NCI-H510A treated with DMSO at 0.1 percent for 48 hours (cell line): ENCODE data around the gene COX4I1.

ENCODE experiments used
- DNase-seq: peaks from one replicate; lab custom pipeline; 2025; lab: John Stamatoyannopoulos, UW

The COX4I1 gene

GRCh38 chr16:85767531-85767930 lies 32.0 kb upstream of the COX4I1 start:
- DNase-seq, result no peak

- no peak for DNase-seq
Observed at GRCh38 chr16:85768199-85768598, 31.3 kb upstream of the COX4I1 start.

GRCh38 chr16:85770741-85771140 lies 28.8 kb upstream of the COX4I1 start:
- DNase-seq, result no peak

- no peak for DNase-seq
Observed at GRCh38 chr16:85773044-85773443, 26.5 kb upstream of the COX4I1 start.

GRCh38 chr16:85774136-85774535 lies 25.4 kb upstream of the COX4I1 start:
- no peak for DNase-seq

- DNase-seq, result no peak
Observed at GRCh38 chr16:85774811-85775210, 24.7 kb upstream of the COX4I1 start.

GRCh38 chr16:85777583-85778310 lies 21.7 kb upstream of the COX4I1 start:
- no peak for DNase-seq

GRCh38 chr16:85778873-85779272 lies 20.6 kb upstream of the COX4I1 start:
- no peak for DNase-seq

GRCh38 chr16:85780281-85780680 lies 19.2 kb upstream of the COX4I1 start:
- no peak for DNase-seq

GRCh38 chr16:85781156-85781555 lies 18.3 kb upstream of the COX4I1 start:
- no peak for DNase-seq

GRCh38 chr16:85781695-85782370 lies 17.7 kb upstream of the COX4I1 start:
- no peak for DNase-seq

GRCh38 chr16:85782451-85782850 lies 17.0 kb upstream of the COX4I1 start:
- DNase-seq, result no peak

GRCh38 chr16:85783441-85783840 lies 16.1 kb upstream of the COX4I1 start:
- DNase-seq, result no peak

- no peak for DNase-seq
Observed at GRCh38 chr16:85784813-85785212, 14.7 kb upstream of the COX4I1 start.

- DNase-seq, result no peak
Observed at GRCh38 chr16:85785927-85786326, 13.6 kb upstream of the COX4I1 start.

- no peak for DNase-seq
Observed at GRCh38 chr16:85788819-85789218, 10.7 kb upstream of the COX4I1 start.

GRCh38 chr16:85789773-85790172 lies 9.7 kb upstream of the COX4I1 start:
- DNase-seq, result no peak

- no peak for DNase-seq
Observed at GRCh38 chr16:85793662-85794298, 5.7 kb upstream of the COX4I1 start.

GRCh38 chr16:85794696-85795095 lies 4.8 kb upstream of the COX4I1 start:
- no peak for DNase-seq

GRCh38 chr16:85796152-85796551 lies 3.3 kb upstream of the COX4I1 start:
- DNase-seq, result no peak

- DNase-seq, result no peak
Observed at GRCh38 chr16:85796599-85796998, 2.9 kb upstream of the COX4I1 start.

GRCh38 chr16:85798283-85798776 lies 1.2 kb upstream of the COX4I1 start:
- DNase-seq, result no peak

GRCh38 chr16:85798901-85799496 lies 496 bp upstream of the COX4I1 start:
- no peak for DNase-seq
